Panc1 (cell line): Measurements from ENCODE around the gene SETD3.

ENCODE experiments used
- POLR2AphosphoS5 ChIP-seq: IDR thresholded peaks from 2 replicates; pipeline ENCODE4 v1.6.1; 2012; ENCODE audit warnings: mild to moderate bottlenecking, low read depth, low read length, moderate library complexity
- TCF7L2 ChIP-seq: IDR thresholded peaks from 2 replicates; pipeline ENCODE4 v1.6.1; 2011; ENCODE audit warnings: mild to moderate bottlenecking, low read depth, low read length, inconsistent platforms
- TF ChIP-seq, protein P1 (sequence below): fragments of 450-650 bp; IDR thresholded peaks from 2 replicates; pipeline ENCODE4 v1.5.1; 2017; ENCODE audit warnings: mild to moderate bottlenecking

DNA sequence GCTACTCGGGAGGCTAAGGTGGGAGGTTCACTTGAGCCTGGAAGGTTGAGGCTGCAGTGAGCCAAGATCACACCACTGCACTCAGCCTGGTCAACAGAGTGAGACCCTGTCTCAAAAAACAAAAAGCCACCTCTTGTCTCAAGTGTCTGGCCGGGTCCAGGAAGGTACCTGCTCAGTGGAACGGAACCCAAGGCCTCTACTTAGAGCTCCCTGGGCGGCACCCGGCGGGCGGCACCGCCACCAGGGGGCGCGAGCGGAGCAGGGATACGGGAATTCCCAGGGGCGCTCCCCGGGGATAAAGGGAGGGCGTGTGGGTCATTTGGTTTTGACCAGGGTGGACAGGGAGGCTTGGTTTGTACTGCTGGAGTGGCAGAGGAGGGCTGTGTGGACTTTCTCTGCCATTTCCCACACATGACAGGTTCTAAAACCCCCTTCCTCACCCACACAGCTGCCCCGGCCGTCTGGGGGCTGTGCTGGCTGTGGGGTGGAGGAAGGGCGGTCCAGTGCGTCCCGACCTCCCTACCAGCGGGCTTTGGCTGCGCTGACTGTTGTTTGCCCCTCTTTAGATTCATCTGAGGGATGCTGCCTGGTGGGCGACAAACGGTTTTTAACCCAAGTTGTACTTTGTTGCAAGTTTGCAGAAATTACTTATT, 91.4 kb downstream of the SETD3 start:
- TF ChIP-seq, protein P1, sequence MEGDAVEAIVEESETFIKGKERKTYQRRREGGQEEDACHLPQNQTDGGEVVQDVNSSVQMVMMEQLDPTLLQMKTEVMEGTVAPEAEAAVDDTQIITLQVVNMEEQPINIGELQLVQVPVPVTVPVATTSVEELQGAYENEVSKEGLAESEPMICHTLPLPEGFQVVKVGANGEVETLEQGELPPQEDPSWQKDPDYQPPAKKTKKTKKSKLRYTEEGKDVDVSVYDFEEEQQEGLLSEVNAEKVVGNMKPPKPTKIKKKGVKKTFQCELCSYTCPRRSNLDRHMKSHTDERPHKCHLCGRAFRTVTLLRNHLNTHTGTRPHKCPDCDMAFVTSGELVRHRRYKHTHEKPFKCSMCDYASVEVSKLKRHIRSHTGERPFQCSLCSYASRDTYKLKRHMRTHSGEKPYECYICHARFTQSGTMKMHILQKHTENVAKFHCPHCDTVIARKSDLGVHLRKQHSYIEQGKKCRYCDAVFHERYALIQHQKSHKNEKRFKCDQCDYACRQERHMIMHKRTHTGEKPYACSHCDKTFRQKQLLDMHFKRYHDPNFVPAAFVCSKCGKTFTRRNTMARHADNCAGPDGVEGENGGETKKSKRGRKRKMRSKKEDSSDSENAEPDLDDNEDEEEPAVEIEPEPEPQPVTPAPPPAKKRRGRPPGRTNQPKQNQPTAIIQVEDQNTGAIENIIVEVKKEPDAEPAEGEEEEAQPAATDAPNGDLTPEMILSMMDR: peak; percentile 94
- TF ChIP-seq TCF7L2: no peak
- no peak for TF ChIP-seq POLR2AphosphoS5
